Neuronal stem cell (in vitro differentiated cells): ENCODE results near the gene MAML1.

Experiments
- DNase-seq: peaks from one replicate; pipeline ENCODE4 v3.0.0-alpha.2; 2013; ENCODE audit warnings: low spot score
- H2AFZ ChIP-seq: one replicate; pipeline ENCODE4 v1.6.1; 2013; ENCODE audit warnings: mild to moderate bottlenecking, low read length, inconsistent platforms
- H2AK5ac ChIP-seq: 2 replicates; pipeline ENCODE4 v1.6.1; 2013; ENCODE audit warnings: low read depth, mild to moderate bottlenecking, inconsistent platforms, low read length, moderate library complexity, mixed read lengths
- H2BK120ac ChIP-seq: 2 replicates; pipeline ENCODE4 v1.6.1; 2013; ENCODE audit warnings: low read depth, mild to moderate bottlenecking, inconsistent platforms, low read length, moderate library complexity, mixed read lengths
- H2BK12ac ChIP-seq: one replicate; pipeline ENCODE4 v1.6.1; 2013; ENCODE audit warnings: low read length, inconsistent platforms
- H2BK15ac ChIP-seq: 2 replicates; pipeline ENCODE4 v1.6.1; 2013; ENCODE audit warnings: mild to moderate bottlenecking, low read length, inconsistent platforms, mixed read lengths
- H2BK5ac ChIP-seq: one replicate; pipeline ENCODE4 v1.6.1; 2013; ENCODE audit warnings: inconsistent platforms, mild to moderate bottlenecking, low read length, moderate library complexity
- H3K14ac ChIP-seq: one replicate; pipeline ENCODE4 v1.6.1; 2013; ENCODE audit warnings: low read length, inconsistent platforms
- H3K18ac ChIP-seq: 2 replicates; pipeline ENCODE4 v1.6.1; 2013; ENCODE audit warnings: low read length, inconsistent platforms
- H3K23ac ChIP-seq: 2 replicates; pipeline ENCODE4 v1.6.1; 2013; ENCODE audit warnings: low read depth, mild to moderate bottlenecking, mixed read lengths, low read length, inconsistent platforms; ENCODE audit not compliant: poor library complexity
- H3K27ac ChIP-seq: replicated peaks from 3 replicates; pipeline ENCODE4 v1.5.1; 2013; ENCODE audit warnings: low read length, inconsistent platforms
- H3K27me3 ChIP-seq, 3 experiments: 2 replicates each; pipeline ENCODE4 v1.6.1; 2013; ENCODE audit warnings: low read length in 3 of 3, mild to moderate bottlenecking in 2 of 3, inconsistent platforms in 1 of 3, low read depth in 1 of 3, mixed read lengths in 1 of 3, moderate library complexity in 1 of 3; ENCODE audit not compliant: control insufficient read depth in 3 of 3, insufficient read depth in 3 of 3
- H3K36me3 ChIP-seq, 2 donors: replicated peaks in 1 of 2; 2 replicates each; pipeline ENCODE4 v1.6.1; 2013; ENCODE audit warnings: low read length in 2 of 2; ENCODE audit not compliant: control insufficient read depth in 2 of 2, insufficient read depth in 2 of 2
- H3K4ac ChIP-seq: 2 replicates; pipeline ENCODE4 v1.6.1; 2013; ENCODE audit warnings: inconsistent platforms, mild to moderate bottlenecking, low read length, moderate library complexity
- H3K4me1 ChIP-seq, 2 donors: 1 replicate in 1 of 2; 2 replicates in 1 of 2; pipeline ENCODE4 v1.6.1; 2013; ENCODE audit warnings: low read length in 2 of 2, low read depth in 1 of 2; ENCODE audit not compliant: control insufficient read depth in 2 of 2, insufficient read depth in 1 of 2
- H3K4me2 ChIP-seq: one replicate; pipeline ENCODE4 v1.6.1; 2013; ENCODE audit warnings: mild to moderate bottlenecking, low read length, inconsistent platforms; ENCODE audit not compliant: insufficient read depth, poor library complexity, severe bottlenecking
- H3K4me3 ChIP-seq, 2 donors: 2 replicates each; pipeline ENCODE4 v1.5.1; 2013; ENCODE audit warnings: low read length in 2 of 2, mild to moderate bottlenecking in 2 of 2, inconsistent platforms in 1 of 2, moderate library complexity in 1 of 2
- H3K79me1 ChIP-seq: one replicate; pipeline ENCODE4 v1.6.1; 2013; ENCODE audit warnings: low read depth, mild to moderate bottlenecking, inconsistent platforms, low read length, moderate library complexity
- H3K9ac ChIP-seq: one replicate; pipeline ENCODE4 v1.6.1; 2013; ENCODE audit warnings: mild to moderate bottlenecking, low read depth, low read length, inconsistent platforms; ENCODE audit not compliant: poor library complexity
- H3K9me3 ChIP-seq, 2 donors: replicated peaks in 1 of 2; 2 replicates each; pipeline versions ENCODE3 to v1.6.1; 2013; ENCODE audit warnings: low read length in 2 of 2, mild to moderate bottlenecking in 2 of 2, inconsistent platforms in 1 of 2, low read depth in 1 of 2, mixed read lengths in 1 of 2, moderate library complexity in 1 of 2; ENCODE audit not compliant: control insufficient read depth in 2 of 2, insufficient read depth in 1 of 2
- H4K8ac ChIP-seq: one replicate; pipeline ENCODE4 v1.6.1; 2013; ENCODE audit warnings: low read depth, mild to moderate bottlenecking, inconsistent platforms, low read length, moderate library complexity
- H4K91ac ChIP-seq: one replicate; pipeline ENCODE4 v1.6.1; 2013; ENCODE audit warnings: low read length, low read depth, mild to moderate bottlenecking, inconsistent platforms; ENCODE audit not compliant: poor library complexity
- WGBS, 2 donors: extraction: QIAGEN DNeasy Blood & Tissue Kit; methylation state at CpG; one replicate each; pipeline ENCODE4 v1.1.7; 2013; ENCODE audit warnings: missing lambda C conversion rate in 2 of 2, mixed read lengths in 1 of 2; ENCODE audit not compliant: insufficient read length in 2 of 2, insufficient replicate concordance in 1 of 2; ENCODE audit errors: extremely low coverage in 2 of 2; 5-methylcytosine and 5-hydroxymethylcytosine counted together

MAML1 gene

DNA sequence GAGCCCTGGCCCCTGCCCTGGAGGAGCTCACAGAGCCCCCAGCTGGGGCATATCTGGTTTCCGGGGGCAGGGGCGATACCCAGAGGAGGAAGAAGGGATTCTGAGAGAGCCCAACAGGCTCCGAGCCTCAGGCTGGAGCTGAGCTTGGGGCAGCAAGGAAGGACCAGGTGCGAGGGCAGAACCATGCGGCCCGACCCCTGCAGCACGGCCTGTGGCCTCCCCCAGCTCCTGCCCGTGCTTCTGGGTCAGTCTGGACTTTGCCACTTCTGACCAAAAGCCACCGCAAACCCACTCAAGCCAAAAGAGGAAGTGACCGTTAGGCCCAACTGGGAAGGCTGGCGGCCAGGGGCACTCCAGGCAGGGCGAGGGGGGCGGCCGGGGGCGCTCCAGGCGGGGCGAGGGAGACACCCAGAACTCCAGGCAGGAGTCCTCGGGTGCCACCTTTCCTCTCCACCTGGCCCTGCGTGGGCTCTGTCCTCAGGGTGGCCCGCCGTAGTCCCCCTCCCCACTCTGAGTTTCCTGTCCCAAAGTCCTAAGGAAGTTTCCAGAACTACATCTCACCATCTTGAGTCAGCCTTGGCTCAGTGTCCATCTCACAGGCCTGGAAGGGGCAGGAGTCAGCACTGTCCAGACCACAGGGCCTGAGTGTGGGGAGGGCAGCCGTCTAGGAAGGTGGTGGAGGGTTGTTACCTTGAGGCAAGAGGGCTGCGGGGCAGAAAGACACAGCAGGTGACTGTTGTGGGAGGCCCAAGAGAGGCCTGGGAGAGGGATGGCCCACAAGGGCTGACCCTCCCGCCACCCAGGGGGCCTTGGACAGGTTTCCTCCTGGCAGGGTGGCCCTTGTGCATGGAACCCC, 60.2 kb downstream of the MAML1 start:
- no CpG with 5 or more reads among the region's 24 CpGs for WGBS, 2 donors
- H3K9me3 ChIP-seq: peaks cover 0 to 6% of the 10 kb centered on the region in 2 donors
- H2BK12ac ChIP-seq: no peak overlapping the region
- H3K27ac ChIP-seq: no peak overlapping the region
- H3K4ac ChIP-seq: no peak overlapping the region
- H2AK5ac ChIP-seq: peak overlapping the region; percentile 21
- no peak overlapping the region for H3K4me2 ChIP-seq
- no peak for DNase-seq
- no peak overlapping the region for H2AFZ ChIP-seq
- H3K14ac ChIP-seq: peak overlapping the region; percentile 56
- H3K9ac ChIP-seq: no peak overlapping the region
- H4K8ac ChIP-seq: peak overlapping the region; percentile 23
- peaks cover 0 to 8% (median 0%) of the 10 kb centered on the region in 3 experiments for H3K27me3 ChIP-seq
- H2BK15ac ChIP-seq: no peak overlapping the region
- peak overlapping the region; percentile 73 for H3K23ac ChIP-seq
- peaks cover 4 to 13% of the 10 kb centered on the region in 2 donors for H3K36me3 ChIP-seq
- H4K91ac ChIP-seq: no peak overlapping the region
- no peak overlapping the region for H3K4me3 ChIP-seq
- H3K79me1 ChIP-seq: peaks cover 2% of the 10 kb centered on the region
- H3K18ac ChIP-seq: no peak overlapping the region
- H2BK5ac ChIP-seq: peak overlapping the region; percentile 39
- H2BK120ac ChIP-seq: no peak overlapping the region
- H3K4me1 ChIP-seq: peaks cover 3 to 5% of the 10 kb centered on the region in 2 donors

DNA sequence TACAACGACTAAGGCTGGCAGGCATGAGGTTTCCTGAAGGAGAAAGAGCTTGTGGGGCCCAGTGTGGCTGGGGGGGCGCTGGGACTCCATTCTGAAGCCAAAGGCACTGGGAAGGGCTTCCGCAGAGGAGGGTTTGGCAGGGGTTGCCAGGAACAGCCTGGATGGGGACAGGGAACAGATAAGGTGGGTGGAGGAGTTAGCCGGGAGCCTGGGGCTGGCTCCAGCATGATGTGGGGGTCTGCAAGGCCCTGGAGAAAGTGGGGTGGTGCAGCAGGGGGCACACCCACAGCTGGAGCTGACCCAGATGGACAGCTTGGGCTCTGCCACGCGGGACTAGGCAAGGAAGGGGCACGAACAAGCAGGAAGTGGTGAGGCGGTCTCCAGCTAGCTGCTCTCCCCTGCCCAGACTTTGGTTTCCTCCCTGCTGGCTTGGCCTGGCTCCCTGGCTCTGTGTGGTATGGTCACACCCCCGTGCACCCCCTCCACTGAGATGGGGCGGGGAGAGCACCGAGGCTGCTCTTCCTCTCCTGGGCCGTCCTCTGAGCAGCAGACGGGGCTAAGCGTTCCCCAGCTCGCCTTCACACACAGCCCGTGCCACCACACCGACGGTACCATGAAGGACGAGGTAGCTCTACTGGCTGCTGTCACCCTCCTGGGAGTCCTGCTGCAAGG, 61.0 kb downstream of the MAML1 start, which contains the start of gene LTC4S:
LTC4S (plus strand) TSS at position 519 of the 672 bp plus-strand sequence; CDS start at position 614, 95 bp downstream.
- Histone ChIP-seq H3K27ac (no peak within 1 kb of the TSS), H3K4me2 (no peak within 1 kb of the TSS), H2AK5ac (peak within 1 kb of the TSS; percentile 79), H4K8ac (peak within 1 kb of the TSS; percentile 23), H3K4me1 (peaks cover 3 to 5% of the 10 kb centered on the region in 2 donors), H4K91ac (peak within 1 kb of the TSS; percentile 69), H3K18ac (peak within 1 kb of the TSS; percentile 53), H2BK12ac (no peak within 1 kb of the TSS), H3K4me3 (no peak within 1 kb of the TSS), H3K27me3 (peaks cover 0 to 8% (median 0%) of the 10 kb centered on the region in 3 experiments), H2BK120ac (no peak within 1 kb of the TSS), H3K9me3 (peaks cover 0 to 5% of the 10 kb centered on the region in 2 donors), H3K23ac (peak within 1 kb of the TSS; percentile 73), H2BK15ac (peak within 1 kb of the TSS; percentile 2), H3K14ac (peak within 1 kb of the TSS; percentile 82), H3K9ac (peak within 1 kb of the TSS; percentile 44), H2BK5ac (peak within 1 kb of the TSS; percentile 39), H3K4ac (no peak within 1 kb of the TSS), H2AFZ (no peak within 1 kb of the TSS), H3K79me1 (peaks cover 2% of the 10 kb centered on the region), H3K36me3 (peaks cover 9 to 21% of the 10 kb centered on the region in 2 donors)
- no peak for DNase-seq
- no CpG with 5 or more reads among the region's 19 CpGs for WGBS, 2 donors

DNA sequence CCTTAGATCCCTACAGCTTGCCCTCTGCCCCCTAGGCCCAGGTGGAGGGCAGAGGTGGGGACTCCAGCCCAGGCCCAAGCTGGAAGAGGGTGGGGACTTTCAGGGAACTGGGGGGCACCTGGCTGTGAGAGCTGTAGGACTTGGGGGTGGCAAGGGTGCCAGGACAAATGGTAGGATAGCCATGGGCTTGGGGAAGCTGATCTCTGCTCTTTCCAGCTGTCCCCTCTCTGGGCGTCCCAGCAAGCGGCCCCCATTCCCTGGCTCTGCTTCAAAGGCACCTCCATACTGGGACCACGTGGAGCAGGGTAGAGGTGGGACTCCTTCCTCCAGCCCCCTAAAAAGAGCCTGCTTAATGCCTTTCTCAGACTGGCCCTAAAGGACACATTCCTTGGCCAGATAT, 61.5 kb downstream of the MAML1 start:
- Histone ChIP-seq H4K8ac (no peak overlapping the region), H4K91ac (no peak overlapping the region), H2AFZ (no peak overlapping the region), H2BK15ac (no peak overlapping the region), H3K79me1 (peaks cover 2% of the 10 kb centered on the region), H3K36me3 (peaks cover 12 to 26% of the 10 kb centered on the region in 2 donors), H3K4ac (no peak overlapping the region), H3K4me2 (no peak overlapping the region), H2AK5ac (peak overlapping the region; percentile 19), H3K4me3 (no peak overlapping the region), H3K9ac (peak overlapping the region; percentile 44), H2BK12ac (no peak overlapping the region), H3K9me3 (peaks cover 0 to 5% of the 10 kb centered on the region in 2 donors), H3K18ac (peak overlapping the region; percentile 48), H3K27me3 (peaks cover 0 to 8% (median 0%) of the 10 kb centered on the region in 3 experiments), H3K4me1 (peaks cover 3 to 5% of the 10 kb centered on the region in 2 donors), H3K14ac (peak overlapping the region; percentile 82), H3K27ac (no peak overlapping the region), H3K23ac (no peak overlapping the region), H2BK5ac (peak overlapping the region; percentile 2), H2BK120ac (no peak overlapping the region)
- DNase-seq: no peak
- WGBS, 2 donors: no CpG with 5 or more reads among the region's 3 CpGs

DNA sequence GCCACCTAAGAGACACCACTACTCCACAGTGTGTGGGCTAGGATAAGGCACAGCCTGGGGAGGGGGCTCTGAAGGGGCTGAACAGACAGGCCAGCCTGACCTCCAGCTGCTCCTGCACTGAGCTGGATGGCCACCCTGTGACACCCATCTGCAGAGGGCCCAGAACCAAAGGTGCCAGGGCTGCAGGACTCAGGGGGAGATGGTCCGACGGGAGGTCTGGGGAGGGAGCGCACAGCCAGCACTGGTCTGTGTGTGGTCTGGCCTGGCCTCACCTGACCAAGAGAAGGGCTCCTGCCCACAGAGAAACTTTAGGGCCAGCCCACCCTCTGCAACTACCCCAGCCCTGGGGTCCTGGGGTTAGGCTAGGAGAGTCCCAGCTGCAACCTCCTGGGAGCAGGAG, 62.0 kb downstream of the MAML1 start:
- Histone ChIP-seq H2BK12ac (no peak overlapping the region), H3K14ac (peak overlapping the region; percentile 82), H3K9ac (peak overlapping the region; percentile 16), H3K27ac (no peak overlapping the region), H2AFZ (no peak overlapping the region), H3K18ac (peak overlapping the region; percentile 53), H4K91ac (peak overlapping the region; percentile 69), H3K9me3 (peaks cover 0 to 5% of the 10 kb centered on the region in 2 donors), H3K4me1 (peaks cover 3 to 5% of the 10 kb centered on the region in 2 donors), H2AK5ac (peak overlapping the region; percentile 19), H3K79me1 (peaks cover 5% of the 10 kb centered on the region), H2BK120ac (no peak overlapping the region), H3K4me3 (no peak overlapping the region), H3K4ac (no peak overlapping the region), H3K36me3 (peaks cover 16 to 30% of the 10 kb centered on the region in 2 donors), H4K8ac (no peak overlapping the region), H3K23ac (peak overlapping the region; percentile 31), H2BK5ac (peak overlapping the region; percentile 2), H2BK15ac (peak overlapping the region; percentile 2), H3K4me2 (no peak overlapping the region), H3K27me3 (peaks cover 0 to 8% (median 0%) of the 10 kb centered on the region in 3 experiments)
- DNase-seq: no peak
- no CpG with 5 or more reads among the region's 3 CpGs for WGBS, 2 donors
